Neuronal stem cell (in vitro differentiated cells): ENCODE data around the gene ATXN7.

Source experiments
- DNase-seq: peaks from one replicate; pipeline ENCODE4 v3.0.0-alpha.2; 2013; ENCODE audit warnings: low spot score
- H2AFZ ChIP-seq: one replicate; pipeline ENCODE4 v1.6.1; 2013; ENCODE audit warnings: mild to moderate bottlenecking, low read length, inconsistent platforms
- H2AK5ac ChIP-seq: 2 replicates; pipeline ENCODE4 v1.6.1; 2013; ENCODE audit warnings: low read depth, mild to moderate bottlenecking, inconsistent platforms, low read length, moderate library complexity, mixed read lengths
- H2BK120ac ChIP-seq: 2 replicates; pipeline ENCODE4 v1.6.1; 2013; ENCODE audit warnings: low read depth, mild to moderate bottlenecking, inconsistent platforms, low read length, moderate library complexity, mixed read lengths
- H2BK12ac ChIP-seq: one replicate; pipeline ENCODE4 v1.6.1; 2013; ENCODE audit warnings: low read length, inconsistent platforms
- H2BK15ac ChIP-seq: 2 replicates; pipeline ENCODE4 v1.6.1; 2013; ENCODE audit warnings: mild to moderate bottlenecking, low read length, inconsistent platforms, mixed read lengths
- H2BK5ac ChIP-seq: one replicate; pipeline ENCODE4 v1.6.1; 2013; ENCODE audit warnings: inconsistent platforms, mild to moderate bottlenecking, low read length, moderate library complexity
- H3K14ac ChIP-seq: one replicate; pipeline ENCODE4 v1.6.1; 2013; ENCODE audit warnings: low read length, inconsistent platforms
- H3K18ac ChIP-seq: 2 replicates; pipeline ENCODE4 v1.6.1; 2013; ENCODE audit warnings: low read length, inconsistent platforms
- H3K23ac ChIP-seq: 2 replicates; pipeline ENCODE4 v1.6.1; 2013; ENCODE audit warnings: low read depth, mild to moderate bottlenecking, mixed read lengths, low read length, inconsistent platforms; ENCODE audit not compliant: poor library complexity
- H3K27ac ChIP-seq: replicated peaks from 3 replicates; pipeline ENCODE4 v1.5.1; 2013; ENCODE audit warnings: low read length, inconsistent platforms
- H3K27me3 ChIP-seq, 3 experiments: 2 replicates each; pipeline ENCODE4 v1.6.1; 2013; ENCODE audit warnings: low read length in 3 of 3, mild to moderate bottlenecking in 2 of 3, inconsistent platforms in 1 of 3, low read depth in 1 of 3, mixed read lengths in 1 of 3, moderate library complexity in 1 of 3; ENCODE audit not compliant: control insufficient read depth in 3 of 3, insufficient read depth in 3 of 3
- H3K36me3 ChIP-seq, 2 donors: replicated peaks in 1 of 2; 2 replicates each; pipeline ENCODE4 v1.6.1; 2013; ENCODE audit warnings: low read length in 2 of 2; ENCODE audit not compliant: control insufficient read depth in 2 of 2, insufficient read depth in 2 of 2
- H3K4ac ChIP-seq: 2 replicates; pipeline ENCODE4 v1.6.1; 2013; ENCODE audit warnings: inconsistent platforms, mild to moderate bottlenecking, low read length, moderate library complexity
- H3K4me1 ChIP-seq, 2 donors: 1 replicate in 1 of 2; 2 replicates in 1 of 2; pipeline ENCODE4 v1.6.1; 2013; ENCODE audit warnings: low read length in 2 of 2, low read depth in 1 of 2; ENCODE audit not compliant: control insufficient read depth in 2 of 2, insufficient read depth in 1 of 2
- H3K4me2 ChIP-seq: one replicate; pipeline ENCODE4 v1.6.1; 2013; ENCODE audit warnings: mild to moderate bottlenecking, low read length, inconsistent platforms; ENCODE audit not compliant: insufficient read depth, poor library complexity, severe bottlenecking
- H3K4me3 ChIP-seq, 2 donors: 2 replicates each; pipeline ENCODE4 v1.5.1; 2013; ENCODE audit warnings: low read length in 2 of 2, mild to moderate bottlenecking in 2 of 2, inconsistent platforms in 1 of 2, moderate library complexity in 1 of 2
- H3K79me1 ChIP-seq: one replicate; pipeline ENCODE4 v1.6.1; 2013; ENCODE audit warnings: low read depth, mild to moderate bottlenecking, inconsistent platforms, low read length, moderate library complexity
- H3K9ac ChIP-seq: one replicate; pipeline ENCODE4 v1.6.1; 2013; ENCODE audit warnings: mild to moderate bottlenecking, low read depth, low read length, inconsistent platforms; ENCODE audit not compliant: poor library complexity
- H3K9me3 ChIP-seq, 2 donors: replicated peaks in 1 of 2; 2 replicates each; pipeline versions ENCODE3 to v1.6.1; 2013; ENCODE audit warnings: low read length in 2 of 2, mild to moderate bottlenecking in 2 of 2, inconsistent platforms in 1 of 2, low read depth in 1 of 2, mixed read lengths in 1 of 2, moderate library complexity in 1 of 2; ENCODE audit not compliant: control insufficient read depth in 2 of 2, insufficient read depth in 1 of 2
- H4K8ac ChIP-seq: one replicate; pipeline ENCODE4 v1.6.1; 2013; ENCODE audit warnings: low read depth, mild to moderate bottlenecking, inconsistent platforms, low read length, moderate library complexity
- H4K91ac ChIP-seq: one replicate; pipeline ENCODE4 v1.6.1; 2013; ENCODE audit warnings: low read length, low read depth, mild to moderate bottlenecking, inconsistent platforms; ENCODE audit not compliant: poor library complexity
- WGBS, 2 donors: extraction: QIAGEN DNeasy Blood & Tissue Kit; methylation state at CpG; one replicate each; pipeline ENCODE4 v1.1.7; 2013; ENCODE audit warnings: missing lambda C conversion rate in 2 of 2, mixed read lengths in 1 of 2; ENCODE audit not compliant: insufficient read length in 2 of 2, insufficient replicate concordance in 1 of 2; ENCODE audit errors: extremely low coverage in 2 of 2; 5-methylcytosine and 5-hydroxymethylcytosine counted together

Gene ATXN7

DNA sequence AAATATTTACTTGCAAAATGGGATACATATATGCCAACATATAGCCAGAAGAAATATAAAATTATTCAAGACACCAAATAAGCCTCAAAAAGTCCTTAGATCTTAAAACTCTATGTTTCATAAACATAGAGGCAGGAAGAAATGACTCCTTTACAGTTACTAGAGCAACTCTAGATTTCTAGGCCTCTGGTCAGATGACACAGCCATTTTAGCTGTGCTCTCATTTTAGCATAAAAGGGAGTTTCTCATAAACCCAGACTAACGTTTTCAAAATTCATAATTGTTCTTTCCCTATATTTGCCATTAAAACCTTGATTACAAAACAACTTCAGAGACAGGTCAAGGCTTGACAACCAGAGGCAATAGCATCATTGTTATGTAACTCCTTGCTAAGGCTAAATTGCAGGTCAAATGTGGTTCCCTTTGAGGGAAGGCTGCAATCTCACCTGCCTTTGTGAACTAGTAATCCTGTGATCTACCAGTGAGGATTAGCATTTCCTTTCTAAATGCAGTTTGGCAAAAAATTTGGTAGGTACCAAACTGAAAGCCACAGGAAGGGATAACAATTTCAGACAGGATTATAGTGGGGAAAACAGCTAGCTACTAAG, 8.2 kb upstream of the ATXN7 start:
- Histone ChIP-seq H2BK120ac (no peak overlapping the region), H3K4me2 (no peak overlapping the region), H3K9me3 (peaks cover 0 to 2% of the 10 kb centered on the region in 2 donors), H2BK12ac (no peak overlapping the region), H3K79me1 (no peaks in the 10 kb centered on the region), H2BK5ac (no peak overlapping the region), H3K27me3 (no peaks in the 10 kb centered on the region), H3K4me3 (no peak overlapping the region), H3K4ac (no peak overlapping the region), H4K91ac (no peak overlapping the region), H2AK5ac (no peak overlapping the region), H3K9ac (no peak overlapping the region), H3K36me3 (no peaks in the 10 kb centered on the region), H3K14ac (no peak overlapping the region), H4K8ac (no peak overlapping the region), H3K18ac (no peak overlapping the region), H3K27ac (no peak overlapping the region), H3K23ac (no peak overlapping the region), H2BK15ac (no peak overlapping the region), H3K4me1 (no peaks in the 10 kb centered on the region), H2AFZ (no peak overlapping the region)
- WGBS, 2 donors, result no CpG with 5 or more reads among the region's 1 CpG
- no peak for DNase-seq

GRCh38 chr3:63857311-63857710, 6.4 kb upstream of the ATXN7 start:
- no peak overlapping the region for H4K91ac ChIP-seq
- no peak overlapping the region for H3K9ac ChIP-seq
- H2AK5ac ChIP-seq, result no peak overlapping the region
- no peak overlapping the region for H2BK15ac ChIP-seq
- H3K27me3 ChIP-seq, result no peaks in the 10 kb centered on the region
- H3K4ac ChIP-seq, result no peak overlapping the region
- H3K27ac ChIP-seq, result no peak overlapping the region
- H2BK120ac ChIP-seq, result no peak overlapping the region
- no peak overlapping the region for H3K18ac ChIP-seq
- no peak for DNase-seq
- peaks cover 2% of the 10 kb centered on the region in 2 donors for H3K4me1 ChIP-seq
- no peak overlapping the region for H3K4me3 ChIP-seq
- no peak overlapping the region for H4K8ac ChIP-seq
- no CpG with 5 or more reads among the region's 2 CpGs for WGBS, 2 donors
- H3K36me3 ChIP-seq, result no peaks in the 10 kb centered on the region
- H3K4me2 ChIP-seq, result no peak overlapping the region
- H3K23ac ChIP-seq, result no peak overlapping the region
- H2AFZ ChIP-seq, result no peak overlapping the region
- no peaks in the 10 kb centered on the region for H3K79me1 ChIP-seq
- no peak overlapping the region for H3K14ac ChIP-seq
- peaks cover 0 to 2% of the 10 kb centered on the region in 2 donors for H3K9me3 ChIP-seq
- no peak overlapping the region for H2BK5ac ChIP-seq
- H2BK12ac ChIP-seq, result no peak overlapping the region

DNA sequence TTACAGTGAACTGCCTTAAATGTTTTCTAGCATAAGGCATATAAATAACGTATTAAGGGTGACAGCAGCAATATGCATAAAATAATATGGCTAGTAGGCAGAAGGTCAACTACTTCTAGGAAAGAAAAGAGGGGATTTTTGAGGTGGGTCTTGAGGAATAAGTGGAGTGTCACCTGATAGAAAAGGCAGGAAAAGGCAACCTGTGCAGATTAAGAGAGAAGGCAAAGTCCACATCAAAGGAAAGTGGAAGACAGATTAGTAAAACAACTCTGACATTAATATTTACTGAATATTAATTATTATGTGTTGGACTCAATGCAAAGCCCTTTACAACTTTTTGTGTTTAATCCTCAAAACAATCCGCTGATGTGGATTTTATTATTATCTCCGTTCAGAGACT, 2.9 kb upstream of the ATXN7 start:
- no peak overlapping the region for H2BK120ac ChIP-seq
- no peak overlapping the region for H3K4me3 ChIP-seq
- H2BK5ac ChIP-seq, result no peak overlapping the region
- WGBS, 2 donors, result no CpG with 5 or more reads among the region's 3 CpGs
- H4K91ac ChIP-seq, result no peak overlapping the region
- H3K14ac ChIP-seq, result no peak overlapping the region
- H4K8ac ChIP-seq, result no peak overlapping the region
- H3K4me1 ChIP-seq, result peaks cover 4 to 8% of the 10 kb centered on the region in 2 donors
- H2BK15ac ChIP-seq, result no peak overlapping the region
- H3K27ac ChIP-seq, result no peak overlapping the region
- no peak overlapping the region for H3K18ac ChIP-seq
- peaks cover 6% of the 10 kb centered on the region for H3K79me1 ChIP-seq
- no peak overlapping the region for H3K4me2 ChIP-seq
- H3K27me3 ChIP-seq, result no peaks in the 10 kb centered on the region
- no peak overlapping the region for H2BK12ac ChIP-seq
- no peak for DNase-seq
- no peak overlapping the region for H2AFZ ChIP-seq
- no peak overlapping the region for H2AK5ac ChIP-seq
- no peak overlapping the region for H3K23ac ChIP-seq
- H3K4ac ChIP-seq, result no peak overlapping the region
- H3K36me3 ChIP-seq, result no peaks in the 10 kb centered on the region
- H3K9ac ChIP-seq, result no peak overlapping the region
- H3K9me3 ChIP-seq, result no peaks in the 10 kb centered on the region

GRCh38 chr3:63861306-63861705, 2.4 kb upstream of the ATXN7 start:
- Histone ChIP-seq H2BK120ac (no peak overlapping the region), H2BK12ac (no peak overlapping the region), H3K4me2 (no peak overlapping the region), H3K18ac (no peak overlapping the region), H2BK15ac (no peak overlapping the region), H3K9me3 (no peaks in the 10 kb centered on the region), H3K4ac (no peak overlapping the region), H3K9ac (no peak overlapping the region), H4K91ac (no peak overlapping the region), H3K79me1 (peaks cover 6% of the 10 kb centered on the region), H3K14ac (no peak overlapping the region), H4K8ac (no peak overlapping the region), H3K27ac (no peak overlapping the region), H3K23ac (no peak overlapping the region), H3K4me1 (peaks cover 4 to 8% of the 10 kb centered on the region in 2 donors), H3K36me3 (peaks cover 0 to 3% of the 10 kb centered on the region in 2 donors), H3K4me3 (no peak overlapping the region), H3K27me3 (no peaks in the 10 kb centered on the region), H2BK5ac (no peak overlapping the region), H2AFZ (no peak overlapping the region), H2AK5ac (no peak overlapping the region)
- no CpG with 5 or more reads among the region's 5 CpGs for WGBS, 2 donors
- DNase-seq, result no peak
